ENCODE data around the gene ZYG11A.
A peak's percentile ranks its signal among the peaks of the same experiment; 100 is the strongest.
"Not testable (repeated sequence)": the region's sequence is repeated elsewhere in the genome, so short reads cannot be mapped to it uniquely, and the experiment has no call there.

Gene ZYG11A

GRCh38 chr1:52842643-52843310 lies at the start of gene ZYG11A:
Gene ZYG11A (plus strand): TSS chr1:52842760. CDS start chr1:52842884, 124 bp downstream.
- peak; percentile 67 to 94 for DNase-seq

GRCh38 chr1:52793717-52794116 lies 48.8 kb upstream of the ZYG11A start:
- not testable (repeated sequence) for DNase-seq

- DNase-seq: no peak
These were observed 47.1 kb upstream of the ZYG11A start for GRCh38 chr1:52795464-52795863.

- no peak for DNase-seq
These were observed 44.2 kb upstream of the ZYG11A start for GRCh38 chr1:52798331-52798730.

- DNase-seq: no peak
These were observed 41.5 kb upstream of the ZYG11A start for GRCh38 chr1:52801011-52801410.

- not testable (repeated sequence) for DNase-seq
These were observed 38.5 kb upstream of the ZYG11A start for GRCh38 chr1:52804083-52804482.

- DNase-seq: no peak
These were observed 28.1 kb upstream of the ZYG11A start for GRCh38 chr1:52814465-52814864.

GRCh38 chr1:52820830-52821229 lies 21.7 kb upstream of the ZYG11A start:
- DNase-seq: not testable (repeated sequence)

GRCh38 chr1:52825868-52826267 lies 16.7 kb upstream of the ZYG11A start:
- DNase-seq: peak in 1 of 2 experiments; percentile 6

- no peak for DNase-seq
These were observed 7.8 kb upstream of the ZYG11A start for GRCh38 chr1:52834798-52835197.

- no peak for DNase-seq
These were observed 6.5 kb upstream of the ZYG11A start for GRCh38 chr1:52836035-52836434.

- DNase-seq: not testable (repeated sequence)
These were observed 3.4 kb upstream of the ZYG11A start for GRCh38 chr1:52839175-52839574.

- DNase-seq: not testable (repeated sequence)
These were observed 2.6 kb downstream of the ZYG11A start for GRCh38 chr1:52845119-52845518.

GRCh38 chr1:52848423-52848822 lies 5.9 kb downstream of the ZYG11A start:
- no peak for DNase-seq

- DNase-seq: no peak
These were observed 8.4 kb downstream of the ZYG11A start for GRCh38 chr1:52850951-52851350.

- DNase-seq: no peak
These were observed 10.3 kb downstream of the ZYG11A start for GRCh38 chr1:52852854-52853253.

GRCh38 chr1:52855584-52855983 lies 13.0 kb downstream of the ZYG11A start:
- no peak for DNase-seq

GRCh38 chr1:52856026-52856425 lies 13.5 kb downstream of the ZYG11A start:
- DNase-seq: no peak

- no peak for DNase-seq
These were observed 14.9 kb downstream of the ZYG11A start for GRCh38 chr1:52857443-52857842.

GRCh38 chr1:52862666-52863458 lies 20.3 kb downstream of the ZYG11A start:
- no peak for DNase-seq

- no peak for DNase-seq
These were observed 24.7 kb downstream of the ZYG11A start for GRCh38 chr1:52867087-52867863.

GRCh38 chr1:52869727-52870126 lies 27.2 kb downstream of the ZYG11A start:
- DNase-seq: not testable (repeated sequence)

GRCh38 chr1:52876843-52877242 lies 34.3 kb downstream of the ZYG11A start:
- no peak for DNase-seq

Measured in NCI-H446 (cell line).